Measurements from ENCODE around the gene HINFP.

DNA sequence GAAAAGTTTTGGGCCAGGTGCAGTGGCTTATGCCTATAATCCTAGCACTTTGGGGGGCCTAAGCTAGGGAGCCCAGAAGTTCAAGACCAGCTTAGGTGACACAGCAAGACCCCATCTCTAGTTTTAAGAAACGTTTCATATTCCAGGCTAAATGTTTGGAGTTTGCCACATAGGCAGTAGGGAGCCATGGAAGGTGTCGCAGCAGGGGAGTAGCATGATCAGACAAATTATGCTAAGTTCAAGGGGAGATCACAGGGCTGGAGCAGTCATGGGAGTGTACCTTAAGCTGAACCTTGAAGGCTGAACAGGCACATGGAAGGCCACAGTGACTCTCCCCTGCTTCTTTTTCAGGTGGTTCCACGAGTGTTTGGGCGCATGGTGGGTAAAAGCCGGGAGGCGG, 58.0 kb downstream of the HINFP start:
- TF ChIP-seq, protein P1, sequence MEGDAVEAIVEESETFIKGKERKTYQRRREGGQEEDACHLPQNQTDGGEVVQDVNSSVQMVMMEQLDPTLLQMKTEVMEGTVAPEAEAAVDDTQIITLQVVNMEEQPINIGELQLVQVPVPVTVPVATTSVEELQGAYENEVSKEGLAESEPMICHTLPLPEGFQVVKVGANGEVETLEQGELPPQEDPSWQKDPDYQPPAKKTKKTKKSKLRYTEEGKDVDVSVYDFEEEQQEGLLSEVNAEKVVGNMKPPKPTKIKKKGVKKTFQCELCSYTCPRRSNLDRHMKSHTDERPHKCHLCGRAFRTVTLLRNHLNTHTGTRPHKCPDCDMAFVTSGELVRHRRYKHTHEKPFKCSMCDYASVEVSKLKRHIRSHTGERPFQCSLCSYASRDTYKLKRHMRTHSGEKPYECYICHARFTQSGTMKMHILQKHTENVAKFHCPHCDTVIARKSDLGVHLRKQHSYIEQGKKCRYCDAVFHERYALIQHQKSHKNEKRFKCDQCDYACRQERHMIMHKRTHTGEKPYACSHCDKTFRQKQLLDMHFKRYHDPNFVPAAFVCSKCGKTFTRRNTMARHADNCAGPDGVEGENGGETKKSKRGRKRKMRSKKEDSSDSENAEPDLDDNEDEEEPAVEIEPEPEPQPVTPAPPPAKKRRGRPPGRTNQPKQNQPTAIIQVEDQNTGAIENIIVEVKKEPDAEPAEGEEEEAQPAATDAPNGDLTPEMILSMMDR (IDR thresholded peaks at IDR 0.05): no peak
- TF ChIP-seq POLR2A (IDR thresholded peaks at IDR 0.05): no peak
- no peak for TF ChIP-seq EP300 (IDR thresholded peaks at IDR 0.05)

All from tibial nerve (tissue), 4 donors.